ENCODE results near the gene RHOA. TPM values are rescaled to one million over a fixed set of nuclear protein-coding genes. Genes with fewer than 3 reads are reported as not detected.

RHOA gene
- total RNA-seq, 1 experiment from 2014 or later = 497 TPM

DNA sequence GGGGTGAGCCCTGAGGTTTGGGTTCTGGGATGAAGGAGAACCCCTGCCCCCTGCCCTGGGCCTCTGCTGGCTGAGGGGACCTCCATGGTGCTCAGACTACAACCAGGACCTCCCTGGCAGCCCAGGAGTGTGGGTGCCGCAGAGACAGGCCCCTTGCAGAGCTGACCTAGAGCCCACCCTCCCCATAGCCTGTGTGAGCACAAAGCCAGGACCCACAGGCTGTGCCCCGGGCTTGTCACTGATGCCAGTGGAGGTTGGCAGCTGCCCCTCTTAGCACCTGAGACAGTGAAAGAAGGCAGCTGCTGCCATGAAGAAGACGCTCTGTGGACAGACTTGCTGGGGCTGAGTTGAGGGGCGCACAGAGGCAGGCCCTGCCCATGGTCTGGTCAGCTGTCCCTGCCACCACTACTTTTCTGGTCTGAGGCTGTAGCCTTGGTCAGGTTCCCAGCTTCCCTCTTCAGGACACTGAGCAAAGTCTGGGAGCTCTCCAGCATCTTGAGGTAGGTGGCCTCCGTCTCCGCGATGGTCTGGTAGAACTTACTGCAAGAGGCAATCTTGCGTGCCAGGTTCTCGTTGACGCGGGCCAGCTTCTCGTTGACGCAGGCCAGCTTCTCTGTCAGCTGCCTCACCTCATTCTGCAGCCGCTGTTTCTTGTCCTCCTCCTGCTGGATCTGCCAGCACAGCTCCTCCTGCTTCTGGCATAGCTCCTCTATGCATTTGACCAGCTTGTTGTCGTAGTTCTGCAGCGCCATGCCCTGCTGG lies 94.9 kb downstream of the RHOA start:
- no peaks in the 10 kb centered on the region for H3K9me3 ChIP-seq (ENCODE audit: control insufficient read depth in 1 of 2, insufficient read depth in 1 of 2, low read depth in 1 of 2, low read length in 2 of 2)
- no peaks in the 10 kb centered on the region for H4K20me1 ChIP-seq (ENCODE audit: insufficient read depth)
- RAD21 ChIA-PET (ENCODE audit: low non-redundant PET in 1 of 2, low total read pairs in 2 of 2, uncharacterized antibody in 2 of 2, unreplicated experiment in 2 of 2) = no interaction called here
- no peak for TF ChIP-seq YY1 (IDR thresholded peaks at IDR 0.05; ENCODE audit: extremely low read depth, insufficient replicate concordance, low read depth, low read length)
- no peak overlapping the region for H3K4me2 ChIP-seq (ENCODE audit: low read length)
- H3K36me3 ChIP-seq (ENCODE audit: control insufficient read depth in 1 of 2, insufficient read depth in 2 of 2, low read length in 2 of 2) = peaks cover 19 to 22% of the 10 kb centered on the region in 2 experiments; a peak in 3 of 4 replicates
- BruUV-seq (replicated peaks) = no TSS peak
- H3K4me3 ChIP-seq (replicated peaks in 1 of 2; ENCODE audit: low read depth in 1 of 2, low read length in 2 of 2) = no peak overlapping the region
- no peak for DNase-seq (ENCODE audit: low read depth, low spot score)
- CTCF ChIA-PET = interaction anchor here (1.1 kb wide), 1 partner anchor 132 kb away, joined by 3 read pairs; no protein-coding TSS in a partner anchor
- H3K27me3 ChIP-seq (ENCODE audit: insufficient read depth, low read length) = no peaks in the 10 kb centered on the region
- H3K9me2 ChIP-seq (ENCODE audit: insufficient read depth) = no peaks in the 10 kb centered on the region
- no peak overlapping the region for H3K27ac ChIP-seq (ENCODE audit: low read depth, low read length)
- POLR2A ChIA-PET = interaction anchor here (0.8 kb wide), 1 partner anchor 23 kb away, joined by 3 read pairs; the partner anchor contains the start of gene USP4
- no peak for ATAC-seq
- intact Hi-C loops (cut with micrococcal nuclease) = no loop called here
- no peak overlapping the region for H3K9ac ChIP-seq (ENCODE audit: low read length)
- no peak overlapping the region for H2AFZ ChIP-seq (ENCODE audit: low read depth, low read length, poor library complexity, severe bottlenecking)
- no peaks in the 10 kb centered on the region for H3K4me1 ChIP-seq (ENCODE audit: control insufficient read depth in 1 of 2, insufficient read depth in 2 of 2, low read length in 2 of 2)
- H3K79me2 ChIP-seq (ENCODE audit: insufficient read depth, low read length) = no peaks in the 10 kb centered on the region

DNA sequence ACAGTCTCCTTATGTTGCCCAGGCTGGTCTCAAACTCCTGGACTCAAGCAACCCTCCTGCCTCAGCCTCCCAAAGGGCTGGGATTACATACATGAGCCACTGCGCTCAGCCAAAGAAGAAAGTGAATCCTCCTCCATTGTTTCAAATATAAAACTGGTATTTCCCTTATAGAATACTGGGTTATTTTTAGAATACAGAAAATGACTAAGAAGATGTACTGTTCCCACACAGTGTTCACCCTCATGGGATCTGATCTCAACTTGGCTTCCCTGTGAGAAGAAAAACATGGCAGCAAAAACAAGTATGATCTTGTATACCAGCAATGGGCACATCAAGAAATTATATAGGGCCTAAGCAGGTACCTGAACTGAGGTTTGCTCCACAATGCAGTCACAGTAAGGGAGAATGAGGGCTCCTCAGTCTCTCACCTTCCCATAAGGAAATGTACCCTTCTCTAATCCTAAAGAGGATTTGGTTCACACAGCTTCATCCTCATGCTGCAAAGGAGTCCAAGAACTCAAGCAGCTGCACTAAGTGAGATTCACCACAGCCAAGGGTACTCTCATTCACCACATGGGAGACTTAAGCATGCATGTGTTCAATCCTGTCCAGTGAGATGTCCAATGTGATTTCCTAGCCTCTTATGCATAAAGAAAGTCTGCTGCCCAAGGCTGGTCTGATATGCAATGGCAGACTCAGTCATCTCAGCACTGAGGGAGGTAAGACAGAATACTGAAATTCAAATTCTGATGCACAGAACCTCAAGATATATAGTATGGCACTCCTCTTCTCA lies 97.7 kb downstream of the RHOA start:
- ChIA-PET CTCF (no interaction called here), POLR2A (no interaction called here), RAD21 (ENCODE audit: low non-redundant PET in 1 of 2, low total read pairs in 2 of 2, uncharacterized antibody in 2 of 2, unreplicated experiment in 2 of 2) (no interaction called here)
- intact Hi-C loops (cut with micrococcal nuclease) = no loop called here
- H3K27ac ChIP-seq (ENCODE audit: low read depth, low read length) = no peak overlapping the region
- H4K20me1 ChIP-seq (ENCODE audit: insufficient read depth) = no peaks in the 10 kb centered on the region
- H3K4me2 ChIP-seq (ENCODE audit: low read length) = no peak overlapping the region
- TF ChIP-seq POLR2AphosphoS5 (IDR thresholded peaks at IDR 0.05; ENCODE audit: low read depth, low read length) (no peak), ZFX (IDR thresholded peaks at IDR 0.05) (no peak), SRF (IDR thresholded peaks at IDR 0.05; ENCODE audit: low read depth) (no peak), JUND (IDR thresholded peaks at IDR 0.05) (no peak), ELF1 (IDR thresholded peaks at IDR 0.05; ENCODE audit: borderline replicate concordance, low read depth) (no peak), SIN3A (IDR thresholded peaks at IDR 0.05; ENCODE audit: low read depth) (no peak), YY1 (IDR thresholded peaks at IDR 0.05; ENCODE audit: extremely low read depth, insufficient replicate concordance, low read depth, low read length) (no peak), ZNF274 (IDR thresholded peaks at IDR 0.05; ENCODE audit: low read depth, low read length) (no peak), EZH2phosphoT487 (IDR thresholded peaks at IDR 0.05; ENCODE audit: borderline replicate concordance) (no peak)
- TF ChIP-seq, protein P1, sequence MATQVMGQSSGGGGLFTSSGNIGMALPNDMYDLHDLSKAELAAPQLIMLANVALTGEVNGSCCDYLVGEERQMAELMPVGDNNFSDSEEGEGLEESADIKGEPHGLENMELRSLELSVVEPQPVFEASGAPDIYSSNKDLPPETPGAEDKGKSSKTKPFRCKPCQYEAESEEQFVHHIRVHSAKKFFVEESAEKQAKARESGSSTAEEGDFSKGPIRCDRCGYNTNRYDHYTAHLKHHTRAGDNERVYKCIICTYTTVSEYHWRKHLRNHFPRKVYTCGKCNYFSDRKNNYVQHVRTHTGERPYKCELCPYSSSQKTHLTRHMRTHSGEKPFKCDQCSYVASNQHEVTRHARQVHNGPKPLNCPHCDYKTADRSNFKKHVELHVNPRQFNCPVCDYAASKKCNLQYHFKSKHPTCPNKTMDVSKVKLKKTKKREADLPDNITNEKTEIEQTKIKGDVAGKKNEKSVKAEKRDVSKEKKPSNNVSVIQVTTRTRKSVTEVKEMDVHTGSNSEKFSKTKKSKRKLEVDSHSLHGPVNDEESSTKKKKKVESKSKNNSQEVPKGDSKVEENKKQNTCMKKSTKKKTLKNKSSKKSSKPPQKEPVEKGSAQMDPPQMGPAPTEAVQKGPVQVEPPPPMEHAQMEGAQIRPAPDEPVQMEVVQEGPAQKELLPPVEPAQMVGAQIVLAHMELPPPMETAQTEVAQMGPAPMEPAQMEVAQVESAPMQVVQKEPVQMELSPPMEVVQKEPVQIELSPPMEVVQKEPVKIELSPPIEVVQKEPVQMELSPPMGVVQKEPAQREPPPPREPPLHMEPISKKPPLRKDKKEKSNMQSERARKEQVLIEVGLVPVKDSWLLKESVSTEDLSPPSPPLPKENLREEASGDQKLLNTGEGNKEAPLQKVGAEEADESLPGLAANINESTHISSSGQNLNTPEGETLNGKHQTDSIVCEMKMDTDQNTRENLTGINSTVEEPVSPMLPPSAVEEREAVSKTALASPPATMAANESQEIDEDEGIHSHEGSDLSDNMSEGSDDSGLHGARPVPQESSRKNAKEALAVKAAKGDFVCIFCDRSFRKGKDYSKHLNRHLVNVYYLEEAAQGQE (IDR thresholded peaks at IDR 0.05; ENCODE audit: low read depth) = no peak
- TF ChIP-seq, protein P2, sequence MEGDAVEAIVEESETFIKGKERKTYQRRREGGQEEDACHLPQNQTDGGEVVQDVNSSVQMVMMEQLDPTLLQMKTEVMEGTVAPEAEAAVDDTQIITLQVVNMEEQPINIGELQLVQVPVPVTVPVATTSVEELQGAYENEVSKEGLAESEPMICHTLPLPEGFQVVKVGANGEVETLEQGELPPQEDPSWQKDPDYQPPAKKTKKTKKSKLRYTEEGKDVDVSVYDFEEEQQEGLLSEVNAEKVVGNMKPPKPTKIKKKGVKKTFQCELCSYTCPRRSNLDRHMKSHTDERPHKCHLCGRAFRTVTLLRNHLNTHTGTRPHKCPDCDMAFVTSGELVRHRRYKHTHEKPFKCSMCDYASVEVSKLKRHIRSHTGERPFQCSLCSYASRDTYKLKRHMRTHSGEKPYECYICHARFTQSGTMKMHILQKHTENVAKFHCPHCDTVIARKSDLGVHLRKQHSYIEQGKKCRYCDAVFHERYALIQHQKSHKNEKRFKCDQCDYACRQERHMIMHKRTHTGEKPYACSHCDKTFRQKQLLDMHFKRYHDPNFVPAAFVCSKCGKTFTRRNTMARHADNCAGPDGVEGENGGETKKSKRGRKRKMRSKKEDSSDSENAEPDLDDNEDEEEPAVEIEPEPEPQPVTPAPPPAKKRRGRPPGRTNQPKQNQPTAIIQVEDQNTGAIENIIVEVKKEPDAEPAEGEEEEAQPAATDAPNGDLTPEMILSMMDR (IDR thresholded peaks at IDR 0.05 in 2 of 3, conservative IDR thresholded peaks at IDR 0.05 in 1 of 3; ENCODE audit: borderline replicate concordance in 1 of 3, insufficient read depth in 1 of 3, low read depth in 2 of 3, low read length in 2 of 3) = no peak
- no peak for ATAC-seq
- DNase-seq (ENCODE audit: low read depth, low spot score) = no peak
- H3K4me3 ChIP-seq (replicated peaks in 1 of 2; ENCODE audit: low read depth in 1 of 2, low read length in 2 of 2) = no peak overlapping the region
- no TSS peak for BruUV-seq (replicated peaks)
- no peak overlapping the region for H3K9ac ChIP-seq (ENCODE audit: low read length)
- no peaks in the 10 kb centered on the region for H3K9me3 ChIP-seq (ENCODE audit: control insufficient read depth in 1 of 2, insufficient read depth in 1 of 2, low read depth in 1 of 2, low read length in 2 of 2)
- H3K4me1 ChIP-seq (ENCODE audit: control insufficient read depth in 1 of 2, insufficient read depth in 2 of 2, low read length in 2 of 2) = no peaks in the 10 kb centered on the region
- H3K36me3 ChIP-seq (ENCODE audit: control insufficient read depth in 1 of 2, insufficient read depth in 2 of 2, low read length in 2 of 2) = peaks cover 17 to 20% of the 10 kb centered on the region in 2 experiments; a peak in 3 of 4 replicates
- no peaks in the 10 kb centered on the region for H3K27me3 ChIP-seq (ENCODE audit: insufficient read depth, low read length)
- H3K79me2 ChIP-seq (ENCODE audit: insufficient read depth, low read length) = no peaks in the 10 kb centered on the region
- H2AFZ ChIP-seq (ENCODE audit: low read depth, low read length, poor library complexity, severe bottlenecking) = no peak overlapping the region
- H3K9me2 ChIP-seq (ENCODE audit: insufficient read depth) = no peaks in the 10 kb centered on the region
